HG03108 (cell line): Measurements from ENCODE around the gene MORF4L1.

Experiments
- ATAC-seq: cut with Tn5 transposase; IDR thresholded peaks from one replicate; pipeline ENCODE4 v1.9.1; 2021; ENCODE audit warnings: moderate library complexity; ENCODE audit not compliant: unreplicated experiment

Gene MORF4L1

GRCh38 chr15:78944669-78945407, 72.1 kb downstream of the MORF4L1 start, which contains the start of gene CTSH:
Gene CTSH, minus strand, starts transcription at chr15:78945046. Its CDS starts 65 bp downstream, at chr15:78944981.
- ATAC-seq = peak; percentile 58

- no peak for ATAC-seq
Observed at GRCh38 chr15:78946493-78946892, 73.8 kb downstream of the MORF4L1 start.

- ATAC-seq = no peak
Observed at GRCh38 chr15:78947506-78947905, 74.8 kb downstream of the MORF4L1 start.
